DMS 273 (cell line): ENCODE measurements around the gene IGDCC3.

ENCODE experiments used
- DNase-seq: peaks from one replicate; lab custom pipeline; 2025; ENCODE audit not compliant: unreplicated experiment; lab: John Stamatoyannopoulos, UW

IGDCC3 gene

GRCh38 chr15:65300924-65301441 lies 76.8 kb downstream of the IGDCC3 start:
- DNase-seq: no peak

GRCh38 chr15:65298731-65299130 lies 79.1 kb downstream of the IGDCC3 start:
- no peak for DNase-seq

- no peak for DNase-seq
These were observed 84.8 kb downstream of the IGDCC3 start for GRCh38 chr15:65292938-65293518.

GRCh38 chr15:65290228-65290627 lies 87.6 kb downstream of the IGDCC3 start:
- DNase-seq: no peak

GRCh38 chr15:65289261-65289854 lies 88.4 kb downstream of the IGDCC3 start:
- DNase-seq: no peak

GRCh38 chr15:65287520-65287855 lies 90.3 kb downstream of the IGDCC3 start:
- no peak for DNase-seq

GRCh38 chr15:65286704-65287519 lies 90.9 kb downstream of the IGDCC3 start, which contains the start of gene PARP16:
Gene PARP16 (minus strand): TSS chr15:65286883. CDS start chr15:65286426, 457 bp downstream.
- DNase-seq: peak; percentile 94

- DNase-seq: peak; percentile 61
These were observed 91.6 kb downstream of the IGDCC3 start for GRCh38 chr15:65286069-65286703.

- no peak for DNase-seq
These were observed 92.3 kb downstream of the IGDCC3 start for GRCh38 chr15:65285291-65286068.

GRCh38 chr15:65278480-65278879 lies 99.3 kb downstream of the IGDCC3 start:
- no peak for DNase-seq
